Activated CD8-positive, alpha-beta memory T cell treated with anti-CD3 and anti-CD28 coated beads, Interleukin-2, amount 50 U/mL, for 1 hour (primary cell): Measurements from ENCODE around the gene CHST15.
"Not testable (repeated sequence)": the region's sequence is repeated elsewhere in the genome, so short reads cannot be mapped to it uniquely, and the experiment has no call there.

Experiments used
- DNase-seq: peaks from one replicate; pipeline ENCODE4 v3.0.0-alpha.2; 2020; ENCODE audit errors: extremely low read depth

CHST15 gene

DNA sequence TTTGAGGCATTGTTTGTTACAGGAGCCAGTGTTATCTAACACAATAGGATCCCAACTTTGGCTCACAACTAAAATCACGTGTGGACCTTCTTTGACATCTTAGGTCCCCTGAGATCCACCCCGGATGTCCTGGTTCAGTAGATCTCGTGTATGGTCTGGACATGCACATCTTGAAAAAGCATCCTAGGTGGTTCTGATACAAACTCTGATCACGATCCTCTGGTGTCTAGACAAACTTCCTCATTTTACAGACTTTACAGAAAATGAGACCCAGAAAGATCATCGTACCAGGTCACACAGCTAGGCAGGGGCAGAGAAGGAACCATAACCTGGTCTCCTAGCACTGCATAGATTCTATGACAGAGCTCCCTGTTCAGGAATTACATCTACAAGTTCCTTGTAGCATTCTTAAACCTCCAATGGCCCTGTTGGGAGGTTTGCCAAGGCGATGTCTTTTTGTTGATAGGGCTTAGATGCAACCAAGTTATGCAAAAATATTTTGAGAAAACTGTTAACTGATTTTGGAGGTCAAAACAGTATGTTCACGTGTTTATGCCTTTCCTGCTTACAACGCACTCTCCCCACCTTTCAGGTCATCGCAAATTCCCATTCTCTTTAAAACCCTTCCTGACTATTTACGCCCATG, 30.8 kb upstream of the CHST15 start:
- DNase-seq, result no peak

- no peak for DNase-seq
Measured at GRCh38 chr10:124123156-124123555, 29.8 kb upstream of the CHST15 start.

- no peak for DNase-seq
Measured at GRCh38 chr10:124122211-124122610, 28.8 kb upstream of the CHST15 start.

GRCh38 chr10:124120410-124121061, 27.1 kb upstream of the CHST15 start:
- DNase-seq, result no peak

GRCh38 chr10:124119946-124120345, 26.5 kb upstream of the CHST15 start:
- DNase-seq, result no peak

- DNase-seq, result no peak
Measured at GRCh38 chr10:124119216-124119615, 25.8 kb upstream of the CHST15 start.

- no peak for DNase-seq
Measured at GRCh38 chr10:124117833-124118232, 24.4 kb upstream of the CHST15 start.

GRCh38 chr10:124117511-124117785, 24.1 kb upstream of the CHST15 start:
- no peak for DNase-seq

DNA sequence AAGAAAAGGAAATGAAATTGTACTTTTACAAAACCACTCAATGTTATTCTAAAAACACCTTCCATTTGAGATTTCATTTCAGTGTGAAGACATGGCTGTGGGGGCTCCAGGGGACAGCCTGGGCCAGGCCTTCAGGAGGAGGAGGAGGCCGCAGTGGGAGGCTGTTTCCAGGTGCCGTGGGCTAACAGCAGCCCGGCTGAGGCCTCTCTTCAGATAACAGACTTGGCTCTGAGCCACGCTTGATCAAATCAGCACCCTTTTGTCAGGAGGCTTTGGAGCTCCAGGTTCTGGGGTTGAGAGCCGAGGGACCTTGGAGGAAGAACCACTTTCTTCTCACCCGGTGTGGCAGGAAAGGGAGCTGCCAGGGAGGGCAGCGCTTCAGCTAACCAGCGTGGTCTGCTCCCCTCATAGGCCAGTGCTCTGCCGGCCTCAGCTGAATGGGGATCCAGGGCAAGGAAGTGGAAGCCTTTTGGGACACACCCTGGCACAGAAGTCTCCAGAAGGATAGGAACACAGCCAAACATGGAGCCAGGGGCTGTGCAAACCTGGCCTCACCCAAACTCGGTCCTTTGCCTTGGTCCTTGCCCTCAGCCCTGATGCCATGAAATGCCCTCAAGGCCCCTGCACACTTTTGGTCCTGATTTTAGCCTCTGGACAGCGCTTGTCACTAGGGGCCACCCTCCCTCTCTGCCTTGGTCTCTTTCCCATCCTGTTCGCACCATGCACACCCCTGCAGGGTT, 23.5 kb upstream of the CHST15 start:
- DNase-seq, result no peak

DNA sequence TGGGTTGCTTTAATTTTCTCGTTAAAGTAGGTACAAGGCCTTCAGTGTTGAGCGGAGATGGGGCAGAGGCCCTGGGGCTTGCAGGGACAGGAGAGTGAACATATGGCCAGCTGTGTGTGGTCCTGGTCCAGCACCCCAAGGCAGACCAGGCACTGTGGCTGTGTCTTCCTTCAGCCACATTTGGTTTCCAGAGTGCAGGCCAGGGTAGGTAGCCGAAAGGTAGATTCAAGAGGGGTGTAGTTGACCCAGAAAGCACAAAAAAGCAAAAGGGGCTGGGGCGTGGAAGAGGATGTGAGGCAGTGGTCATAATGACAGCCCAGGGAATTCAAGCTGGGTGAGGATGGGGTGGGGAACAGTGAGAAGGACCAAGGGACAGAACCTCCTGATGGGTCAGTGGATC, 21.3 kb upstream of the CHST15 start:
- no peak for DNase-seq

DNA sequence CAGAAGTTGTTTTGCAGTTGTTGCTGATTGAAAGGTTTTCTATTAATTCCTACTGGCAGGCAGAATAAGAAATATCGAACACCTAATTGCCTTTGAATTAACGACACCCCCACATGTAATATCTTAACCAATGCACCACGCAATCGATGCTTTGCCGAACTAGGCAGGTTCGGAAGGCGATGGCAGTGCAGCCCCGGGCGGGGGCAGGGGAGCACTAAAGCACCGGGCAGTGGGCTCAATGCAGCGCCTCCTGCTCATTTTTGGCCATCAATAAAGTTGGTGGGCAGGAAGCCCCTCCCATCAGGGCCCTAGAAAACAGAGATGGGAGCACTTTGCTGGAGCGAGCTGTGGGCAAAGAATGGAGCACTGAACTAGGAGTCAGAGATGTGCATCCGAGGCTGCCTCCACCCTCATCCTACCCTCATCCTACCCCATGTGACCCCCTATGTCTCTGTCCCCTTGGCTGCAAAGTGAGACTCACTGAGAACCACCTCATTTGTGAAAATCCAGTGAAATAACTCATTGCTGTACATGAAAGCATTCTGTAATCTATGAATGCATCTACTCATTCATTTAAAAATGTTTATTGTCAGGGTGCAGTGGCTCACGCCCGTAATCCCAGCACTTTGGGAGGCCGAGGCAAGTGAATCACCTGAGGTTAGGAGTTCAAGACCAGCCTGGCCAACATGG, 19.6 kb upstream of the CHST15 start:
- DNase-seq, result no peak

- no peak for DNase-seq
Measured at GRCh38 chr10:124110882-124111281, 17.5 kb upstream of the CHST15 start.

GRCh38 chr10:124109261-124109660, 15.9 kb upstream of the CHST15 start:
- DNase-seq, result no peak

DNA sequence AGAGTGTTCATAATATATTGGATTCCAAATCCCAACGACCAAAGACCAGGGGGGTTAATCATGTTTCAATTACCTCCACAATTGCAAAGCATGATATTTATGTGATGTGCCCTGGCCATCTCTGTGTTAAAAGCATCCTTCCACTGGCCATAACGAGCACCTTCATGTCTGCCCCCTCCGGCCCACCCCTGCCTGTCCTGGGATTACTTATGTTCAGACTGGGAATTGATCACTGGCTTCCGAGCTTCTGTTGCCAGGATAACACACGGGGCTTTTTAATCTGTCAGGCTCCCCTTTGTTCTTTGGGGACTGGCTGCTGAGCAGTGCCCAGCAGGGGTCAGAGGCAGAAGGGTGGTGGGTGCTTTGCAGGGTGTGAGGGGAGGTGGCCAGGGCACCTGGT, 13.7 kb upstream of the CHST15 start:
- DNase-seq, result no peak

DNA sequence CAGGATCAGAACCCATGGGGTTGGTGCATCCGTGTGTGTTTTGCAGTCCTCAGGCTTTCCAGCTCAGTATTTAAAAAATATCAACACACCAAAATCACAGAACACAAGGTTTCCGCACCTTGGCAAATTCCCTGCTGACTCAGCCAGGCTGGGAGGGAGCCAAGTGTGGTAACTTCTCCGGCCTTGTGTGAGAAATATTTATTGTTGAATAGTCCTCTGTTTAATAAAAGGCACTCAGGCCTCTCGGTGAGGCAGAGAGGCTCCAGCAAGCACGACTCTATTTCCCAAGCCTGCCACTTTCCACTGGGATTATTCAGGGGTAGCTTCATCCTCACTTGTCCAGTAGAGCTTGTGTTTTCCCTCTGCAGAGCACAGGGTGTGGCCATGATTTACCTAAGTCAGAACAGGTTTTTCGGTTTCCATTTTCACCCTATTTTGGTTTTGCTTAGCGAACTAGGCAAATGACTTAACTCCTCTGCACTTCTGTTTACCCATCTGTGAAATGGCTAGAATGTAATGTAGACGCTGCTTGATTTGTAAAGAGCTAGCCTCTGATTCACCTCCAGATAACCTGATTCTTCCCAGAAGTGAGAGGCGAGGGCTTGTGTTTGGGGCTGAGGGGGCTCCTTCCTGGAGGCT, 13.0 kb upstream of the CHST15 start:
- no peak for DNase-seq

DNA sequence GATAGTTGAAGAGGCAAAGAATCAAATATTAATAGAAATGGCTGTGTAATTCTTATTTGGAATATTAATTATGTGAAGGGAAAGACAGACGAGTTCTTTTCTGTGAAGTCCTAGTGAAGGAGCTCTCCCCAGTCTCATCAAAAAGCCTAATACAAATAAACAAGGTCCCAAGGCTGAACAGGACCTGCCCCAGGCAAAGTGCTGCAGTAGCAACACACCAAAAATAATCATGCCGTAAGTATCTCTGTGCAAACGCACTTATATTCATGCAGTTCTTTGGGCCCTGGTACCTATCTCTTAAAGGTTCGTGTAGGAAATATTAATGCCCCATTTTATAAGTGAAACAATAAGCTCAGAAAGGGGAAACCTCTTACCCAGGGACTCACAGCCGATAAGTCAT, 12.2 kb upstream of the CHST15 start:
- DNase-seq, result no peak

- no peak for DNase-seq
Measured at GRCh38 chr10:124105045-124105444, 11.6 kb upstream of the CHST15 start.

GRCh38 chr10:124104011-124104627, 10.7 kb upstream of the CHST15 start:
- DNase-seq, result no peak

GRCh38 chr10:124101351-124101750, 8.0 kb upstream of the CHST15 start:
- no peak for DNase-seq

GRCh38 chr10:124100651-124101050, 7.3 kb upstream of the CHST15 start:
- DNase-seq, result not testable (repeated sequence)

DNA sequence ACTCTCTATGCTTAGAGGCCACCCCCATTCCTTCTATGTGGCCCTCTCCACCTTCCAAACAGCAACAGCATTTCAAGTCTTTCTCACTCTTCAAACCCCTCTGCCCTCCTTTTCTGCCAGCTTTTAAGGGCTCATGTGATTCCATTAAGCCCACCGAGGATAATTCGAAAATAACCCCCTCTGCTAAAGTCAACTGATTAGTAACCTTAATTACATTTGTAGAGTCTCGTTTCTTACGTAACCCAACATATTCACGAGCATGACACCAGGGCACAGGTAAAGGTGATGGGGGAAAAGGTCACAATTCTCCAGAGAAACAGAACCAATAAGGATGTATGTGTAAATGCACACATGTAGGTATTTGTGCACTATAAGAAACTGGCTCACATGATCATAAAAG, 6.7 kb upstream of the CHST15 start:
- DNase-seq, result no peak

DNA sequence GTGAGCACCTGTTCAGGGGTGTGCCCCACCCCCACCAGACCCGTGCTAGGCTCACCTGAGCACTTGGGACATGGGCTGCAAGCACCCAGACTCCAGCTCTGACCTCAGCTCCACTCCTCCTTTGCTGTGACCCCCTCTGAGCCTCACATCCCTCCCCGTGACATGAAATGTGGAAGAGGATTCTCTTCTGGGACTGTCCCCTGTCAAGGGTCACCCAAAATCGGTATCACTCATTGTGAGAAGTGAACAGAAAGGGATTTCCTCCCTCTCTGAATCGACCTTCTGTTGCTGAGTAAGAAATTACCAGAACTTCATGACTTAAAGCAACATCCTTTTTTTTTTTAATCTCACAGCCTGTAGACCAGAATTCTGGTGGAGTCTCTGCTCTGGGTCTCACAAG, 6.2 kb upstream of the CHST15 start:
- DNase-seq, result no peak
